ENCODE data around the gene LIPC. TPM values are rescaled to one million over a fixed set of nuclear protein-coding genes. Genes with fewer than 3 reads are reported as not detected.

LIPC gene
- total RNA-seq, 5 donors from 2014 or later (not counting 1 experiment from before 2014, with no cell fraction given) = 0.89 to 2.1 (median 1.5) TPM

DNA sequence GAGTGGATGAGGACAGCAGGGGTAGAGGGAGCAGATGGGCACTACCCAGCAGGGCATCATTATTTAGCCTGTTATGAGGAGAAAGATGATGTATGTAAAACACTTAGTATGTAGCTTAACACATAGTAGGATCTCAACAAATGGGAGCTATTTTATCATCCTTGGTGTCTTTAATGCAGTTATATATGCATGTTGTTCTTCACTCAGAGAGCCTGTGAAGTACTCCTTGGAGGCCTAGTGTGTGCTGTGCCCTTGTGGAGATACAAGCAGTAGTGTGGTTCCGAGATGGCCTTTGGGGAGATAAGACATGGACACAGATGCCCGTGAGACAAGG, 124.2 kb downstream of the LIPC start:
- ChIA-PET POLR2A (interaction anchor here in 1 of 2 donors (0.6 kb wide), 1 partner anchor 82 kb away, joined by 4 read pairs; no protein-coding TSS in a partner anchor), CTCF (no interaction called here)
- H3K36me3 ChIP-seq (ENCODE audit: control insufficient read depth in 2 of 2, extremely low read depth in 1 of 2, insufficient read depth in 1 of 2, low read length in 1 of 2) = no peaks in the 10 kb centered on the region
- H3K27ac Mint-ChIP-seq = no peak overlapping the region
- no CpG with 5 or more reads among the region's 2 CpGs for WGBS (ENCODE audit: insufficient coverage)
- H3K27ac ChIP-seq (ENCODE audit: low read length) = no peak overlapping the region
- peaks cover 3 to 6% of the 10 kb centered on the region in 2 experiments for H3K4me1 ChIP-seq (ENCODE audit: control insufficient read depth in 1 of 2, extremely low read depth in 1 of 2, insufficient read depth in 2 of 2, low read length in 2 of 2)
- peaks cover 0 to 11% of the 10 kb centered on the region in 2 experiments for H3K27me3 ChIP-seq (replicated peaks in 1 of 2; ENCODE audit: control insufficient read depth in 2 of 2, extremely low read depth in 1 of 2, insufficient read depth in 2 of 2, low read length in 1 of 2)
- no peak for ATAC-seq (replicated peaks in 1 of 4)
- H3K4me3 Mint-ChIP-seq = no peak overlapping the region
- no peaks in the 10 kb centered on the region for H3K27me3 Mint-ChIP-seq
- DNase-seq = no peak
- H3K9me3 ChIP-seq = no peaks in the 10 kb centered on the region
- peaks cover 11 to 18% (median 13%) of the 10 kb centered on the region in 3 donors for H3K4me1 Mint-ChIP-seq
- H3K36me3 Mint-ChIP-seq = no peaks in the 10 kb centered on the region
- H3K9me3 Mint-ChIP-seq = no peaks in the 10 kb centered on the region
- H3K4me3 ChIP-seq (ENCODE audit: control insufficient read depth in 1 of 2, extremely low read depth in 1 of 2, low read length in 1 of 2) = no peak overlapping the region

DNA sequence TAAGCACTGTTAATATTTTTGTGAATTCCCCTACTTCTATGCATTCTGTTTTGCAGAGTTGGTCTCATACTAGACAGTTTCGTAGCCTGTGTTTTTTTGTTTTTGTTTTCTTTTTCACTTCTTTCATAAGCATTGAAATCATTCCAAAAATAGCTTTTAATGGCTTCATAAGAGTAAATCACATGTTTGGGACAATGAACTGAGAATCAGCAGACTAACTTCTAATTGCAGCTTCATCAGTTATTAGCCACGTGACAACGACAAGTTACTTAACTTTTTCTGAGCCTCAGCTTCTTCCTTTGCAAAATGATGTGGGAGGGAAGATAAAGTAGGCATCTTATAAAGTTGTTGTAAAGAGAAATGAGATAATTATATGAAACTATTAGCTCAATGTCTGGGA, 124.8 kb downstream of the LIPC start:
- H3K27ac Mint-ChIP-seq = no peak overlapping the region
- H3K4me1 Mint-ChIP-seq = peaks cover 6 to 12% (median 8%) of the 10 kb centered on the region in 3 donors
- DNase-seq (no peak), ATAC-seq (replicated peaks in 1 of 4) (no peak)
- Histone ChIP-seq H3K4me3 (ENCODE audit: control insufficient read depth in 1 of 2, extremely low read depth in 1 of 2, low read length in 1 of 2) (no peak overlapping the region), H3K9me3 (no peaks in the 10 kb centered on the region), H3K27ac (ENCODE audit: low read length) (no peak overlapping the region), H3K4me1 (ENCODE audit: control insufficient read depth in 1 of 2, extremely low read depth in 1 of 2, insufficient read depth in 2 of 2, low read length in 2 of 2) (peaks cover 3% of the 10 kb centered on the region in 2 experiments), H3K27me3 (replicated peaks in 1 of 2; ENCODE audit: control insufficient read depth in 2 of 2, extremely low read depth in 1 of 2, insufficient read depth in 2 of 2, low read length in 1 of 2) (peaks cover 0 to 9% of the 10 kb centered on the region in 2 experiments), H3K36me3 (ENCODE audit: control insufficient read depth in 2 of 2, extremely low read depth in 1 of 2, insufficient read depth in 1 of 2, low read length in 1 of 2) (no peaks in the 10 kb centered on the region)
- ChIA-PET CTCF (no interaction called here), POLR2A (interaction anchor here in 1 of 2 donors (0.5 kb wide), 1 partner anchor 247 kb away, joined by 6 read pairs; no protein-coding TSS in a partner anchor)
- no peaks in the 10 kb centered on the region for H3K9me3 Mint-ChIP-seq
- no peaks in the 10 kb centered on the region for H3K27me3 Mint-ChIP-seq
- H3K36me3 Mint-ChIP-seq = no peaks in the 10 kb centered on the region
- WGBS (ENCODE audit: insufficient coverage) = no CpG with 5 or more reads among the region's 3 CpGs
- H3K4me3 Mint-ChIP-seq = no peak overlapping the region

DNA sequence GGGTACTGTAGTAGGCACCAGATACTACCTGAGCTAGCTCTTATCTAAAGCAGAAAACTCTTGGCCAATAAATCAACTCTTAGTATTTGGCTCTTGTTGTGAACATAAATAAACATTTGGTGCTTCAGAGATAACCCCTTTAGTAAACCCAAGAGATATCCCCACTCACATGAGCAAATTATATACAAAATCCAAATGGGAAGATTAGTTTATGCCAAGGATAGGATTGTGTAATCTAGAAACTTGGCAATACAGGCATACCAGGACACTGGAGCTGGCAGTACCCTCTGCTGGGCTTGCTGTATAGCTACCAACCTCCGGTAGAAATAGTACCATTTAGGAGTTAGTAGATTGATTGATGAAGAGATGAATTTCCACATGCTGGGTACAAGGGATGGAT, 127.0 kb downstream of the LIPC start:
- H3K27me3 ChIP-seq (replicated peaks in 1 of 2; ENCODE audit: control insufficient read depth in 2 of 2, extremely low read depth in 1 of 2, insufficient read depth in 2 of 2, low read length in 1 of 2) = no peaks in the 10 kb centered on the region
- POLR2A ChIA-PET = no interaction called here
- no peak overlapping the region for H3K27ac Mint-ChIP-seq

DNA sequence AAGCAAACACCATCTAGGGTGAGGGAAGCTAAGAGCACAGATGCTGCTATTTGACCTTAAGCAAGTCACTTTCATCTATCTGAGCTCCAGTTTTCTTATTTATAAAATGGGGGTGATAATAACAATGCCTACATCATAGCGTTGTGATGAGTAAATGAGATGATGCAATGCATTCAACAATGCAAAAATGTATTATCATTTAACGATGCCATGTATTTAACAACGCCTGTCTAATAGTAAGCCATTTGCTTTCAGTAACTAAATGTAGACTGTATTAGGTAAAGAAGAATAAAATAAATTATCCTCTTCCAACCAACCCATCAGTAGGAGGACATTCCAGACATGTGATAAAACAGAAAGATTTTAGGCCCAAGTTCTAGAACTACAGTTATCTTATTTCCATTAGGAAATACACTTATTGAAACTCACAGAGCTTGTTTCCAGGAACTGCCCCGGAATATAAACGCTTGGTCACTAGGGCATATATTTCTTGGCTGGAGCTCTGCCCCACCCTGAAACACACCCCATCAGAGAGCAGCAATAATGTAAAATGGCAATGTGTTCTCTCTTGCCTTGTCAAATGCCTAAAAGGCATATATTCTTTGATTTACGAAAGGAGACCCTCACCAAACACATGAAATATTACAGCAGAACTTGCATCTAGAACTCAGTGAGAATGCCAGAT, 128.3 kb downstream of the LIPC start:
- Histone ChIP-seq H3K36me3 (ENCODE audit: control insufficient read depth in 2 of 2, extremely low read depth in 1 of 2, insufficient read depth in 1 of 2, low read length in 1 of 2) (peaks cover 0 to 3% of the 10 kb centered on the region in 2 donors), H3K27ac (ENCODE audit: low read length) (no peak overlapping the region), H3K27me3 (replicated peaks in 1 of 2; ENCODE audit: control insufficient read depth in 2 of 2, extremely low read depth in 1 of 2, insufficient read depth in 2 of 2, low read length in 1 of 2) (no peaks in the 10 kb centered on the region), H3K4me1 (ENCODE audit: control insufficient read depth in 1 of 2, extremely low read depth in 1 of 2, insufficient read depth in 2 of 2, low read length in 2 of 2) (no peaks in the 10 kb centered on the region), H3K4me3 (ENCODE audit: control insufficient read depth in 1 of 2, extremely low read depth in 1 of 2, low read length in 1 of 2) (no peak overlapping the region), H3K9me3 (no peaks in the 10 kb centered on the region)
- Mint-ChIP-seq H3K9me3 (no peaks in the 10 kb centered on the region), H3K4me3 (no peak overlapping the region), H3K36me3 (no peaks in the 10 kb centered on the region), H3K27ac (no peak overlapping the region), H3K27me3 (no peaks in the 10 kb centered on the region), H3K4me1 (no peaks in the 10 kb centered on the region)
- ChIA-PET CTCF (no interaction called here), POLR2A (no interaction called here)
- ATAC-seq (replicated peaks in 1 of 4) (no peak), DNase-seq (no peak)
- no CpG with 5 or more reads among the region's 6 CpGs for WGBS (ENCODE audit: insufficient coverage)

More for the DNA sequence above, 127.0 kb downstream of the LIPC start:
- H3K9me3 ChIP-seq = no peaks in the 10 kb centered on the region
- no peak for ATAC-seq (replicated peaks in 1 of 4)
- WGBS (ENCODE audit: insufficient coverage) = no CpG with 5 or more reads among the region's 1 CpG
- H3K36me3 ChIP-seq (ENCODE audit: control insufficient read depth in 2 of 2, extremely low read depth in 1 of 2, insufficient read depth in 1 of 2, low read length in 1 of 2) = peaks cover 0 to 3% of the 10 kb centered on the region in 2 donors
- no peak overlapping the region for H3K4me3 Mint-ChIP-seq
- no peaks in the 10 kb centered on the region for H3K36me3 Mint-ChIP-seq
- H3K27me3 Mint-ChIP-seq = no peaks in the 10 kb centered on the region
- H3K4me3 ChIP-seq (ENCODE audit: control insufficient read depth in 1 of 2, extremely low read depth in 1 of 2, low read length in 1 of 2) = no peak overlapping the region
- H3K4me1 ChIP-seq (ENCODE audit: control insufficient read depth in 1 of 2, extremely low read depth in 1 of 2, insufficient read depth in 2 of 2, low read length in 2 of 2) = no peaks in the 10 kb centered on the region
- no peak for DNase-seq
- no peaks in the 10 kb centered on the region for H3K9me3 Mint-ChIP-seq
- peaks cover 0 to 2% (median 0%) of the 10 kb centered on the region in 3 donors for H3K4me1 Mint-ChIP-seq
- no peak overlapping the region for H3K27ac ChIP-seq (ENCODE audit: low read length)
- CTCF ChIA-PET = no interaction called here

DNA sequence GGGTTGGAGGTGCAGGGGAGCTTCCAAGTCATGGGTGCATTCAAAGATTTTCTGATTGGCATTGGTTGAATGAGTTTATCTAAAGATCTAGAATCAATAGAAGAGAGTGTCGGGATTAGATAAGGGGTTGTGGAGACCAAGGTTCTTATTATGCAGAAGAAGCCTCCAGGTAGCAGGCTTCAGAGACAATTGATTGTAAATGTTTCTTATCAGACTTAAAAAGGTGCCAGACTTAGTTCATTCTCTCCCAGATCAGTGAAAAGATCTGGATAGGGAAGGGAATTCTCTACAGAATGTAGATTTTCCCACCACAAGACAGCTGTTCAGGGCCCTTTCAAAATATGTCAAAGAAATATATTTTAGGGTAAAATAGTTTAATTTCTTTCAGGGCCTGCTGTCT, 129.5 kb downstream of the LIPC start:
- ChIA-PET POLR2A (no interaction called here), CTCF (no interaction called here)
- Mint-ChIP-seq H3K4me1 (no peaks in the 10 kb centered on the region), H3K9me3 (no peaks in the 10 kb centered on the region), H3K4me3 (no peak overlapping the region), H3K27ac (no peak overlapping the region), H3K27me3 (no peaks in the 10 kb centered on the region), H3K36me3 (no peaks in the 10 kb centered on the region)
- no CpG with 5 or more reads among the region's 1 CpG for WGBS (ENCODE audit: insufficient coverage)
- no peaks in the 10 kb centered on the region for H3K4me1 ChIP-seq (ENCODE audit: control insufficient read depth in 1 of 2, extremely low read depth in 1 of 2, insufficient read depth in 2 of 2, low read length in 2 of 2)
- H3K36me3 ChIP-seq (ENCODE audit: control insufficient read depth in 2 of 2, extremely low read depth in 1 of 2, insufficient read depth in 1 of 2, low read length in 1 of 2) = peaks cover 0 to 3% of the 10 kb centered on the region in 2 donors
- no peak overlapping the region for H3K4me3 ChIP-seq (ENCODE audit: control insufficient read depth in 1 of 2, extremely low read depth in 1 of 2, low read length in 1 of 2)
- no peaks in the 10 kb centered on the region for H3K27me3 ChIP-seq (replicated peaks in 1 of 2; ENCODE audit: control insufficient read depth in 2 of 2, extremely low read depth in 1 of 2, insufficient read depth in 2 of 2, low read length in 1 of 2)
- no peak for ATAC-seq (replicated peaks in 1 of 4)
- DNase-seq = no peak
- no peaks in the 10 kb centered on the region for H3K9me3 ChIP-seq
- no peak overlapping the region for H3K27ac ChIP-seq (ENCODE audit: low read length)

DNA sequence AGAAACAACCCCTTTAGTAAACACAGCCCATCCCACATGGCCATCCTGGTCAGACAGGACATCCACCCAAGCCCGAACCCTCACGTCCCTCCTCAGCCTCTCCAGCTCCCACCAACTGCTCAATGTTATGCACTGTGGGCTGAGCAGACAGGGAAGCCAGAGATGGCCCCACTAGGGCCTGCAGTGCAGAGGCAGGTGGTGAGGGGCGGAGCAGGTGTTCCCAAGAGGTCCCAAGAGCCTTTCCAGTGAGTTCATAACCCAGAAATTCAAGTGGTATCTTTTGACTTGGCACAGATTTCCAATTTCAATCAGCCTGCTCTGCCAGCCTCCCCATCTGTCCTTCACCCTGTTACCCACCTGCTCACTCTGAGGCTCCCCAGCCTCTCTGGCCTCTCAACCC, 130.3 kb downstream of the LIPC start:
- DNase-seq (no peak), ATAC-seq (replicated peaks in 1 of 4) (no peak)
- Histone ChIP-seq H3K4me1 (ENCODE audit: control insufficient read depth in 1 of 2, extremely low read depth in 1 of 2, insufficient read depth in 2 of 2, low read length in 2 of 2) (no peaks in the 10 kb centered on the region), H3K27ac (ENCODE audit: low read length) (no peak overlapping the region), H3K27me3 (replicated peaks in 1 of 2; ENCODE audit: control insufficient read depth in 2 of 2, extremely low read depth in 1 of 2, insufficient read depth in 2 of 2, low read length in 1 of 2) (no peaks in the 10 kb centered on the region), H3K4me3 (ENCODE audit: control insufficient read depth in 1 of 2, extremely low read depth in 1 of 2, low read length in 1 of 2) (no peak overlapping the region), H3K9me3 (no peaks in the 10 kb centered on the region), H3K36me3 (ENCODE audit: control insufficient read depth in 2 of 2, extremely low read depth in 1 of 2, insufficient read depth in 1 of 2, low read length in 1 of 2) (peaks cover 0 to 3% of the 10 kb centered on the region in 2 donors)
- ChIA-PET POLR2A (no interaction called here), CTCF (interaction anchor here in 1 of 2 donors (0.6 kb wide), 1 partner anchor 205 kb away, joined by 5 read pairs; no protein-coding TSS in a partner anchor)
- no peaks in the 10 kb centered on the region for H3K36me3 Mint-ChIP-seq
- WGBS (ENCODE audit: insufficient coverage) = 94% methylated on average over 3 of the region's 3 CpGs
- no peaks in the 10 kb centered on the region for H3K27me3 Mint-ChIP-seq
- no peak overlapping the region for H3K4me3 Mint-ChIP-seq
- H3K27ac Mint-ChIP-seq = no peak overlapping the region
- H3K4me1 Mint-ChIP-seq = no peaks in the 10 kb centered on the region
- H3K9me3 Mint-ChIP-seq = no peaks in the 10 kb centered on the region
